ENCODE data around the gene MSH5.

DNA sequence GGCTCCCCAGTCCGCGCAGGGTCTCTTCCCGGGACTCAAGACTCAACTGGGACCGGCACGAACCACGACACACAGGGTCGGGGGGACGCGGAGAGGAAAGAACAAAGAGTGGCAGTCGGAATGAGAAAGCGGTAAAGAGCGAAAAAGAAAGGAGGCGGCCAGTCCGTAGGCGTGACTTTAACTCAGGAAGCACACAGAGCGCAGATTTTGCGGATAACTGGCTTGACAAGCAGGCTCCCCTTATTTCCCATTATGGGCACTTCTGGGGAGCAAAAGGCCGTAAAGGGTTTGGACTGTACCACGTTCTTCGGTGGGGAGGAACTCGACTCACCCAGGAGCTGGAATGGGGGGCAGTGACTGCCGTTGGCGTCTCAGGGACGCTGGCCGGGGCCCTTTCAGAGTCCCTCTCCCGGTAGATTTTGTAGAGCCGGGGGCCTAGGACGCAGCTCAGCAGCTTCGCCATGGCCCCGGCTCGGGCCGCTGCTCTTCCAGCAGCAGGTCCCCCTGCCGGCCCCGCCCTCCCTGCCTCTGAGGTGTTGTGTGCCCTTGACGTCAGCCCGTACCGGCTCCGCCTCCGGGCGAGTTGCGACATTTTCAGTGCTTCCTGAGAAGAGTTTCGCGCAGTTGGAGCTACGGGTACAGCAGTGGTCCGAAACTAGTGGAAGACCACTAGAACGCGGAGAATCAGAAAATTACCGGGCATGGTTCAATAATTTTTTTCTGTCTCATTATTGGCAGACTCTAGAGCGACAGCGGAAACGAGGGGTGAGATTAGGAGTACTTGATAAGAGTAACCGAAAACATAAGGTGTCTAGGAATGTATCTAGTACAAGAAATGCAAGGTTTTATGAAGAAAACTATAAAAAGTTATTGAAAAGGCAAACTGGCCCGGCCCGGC, 36.7 kb upstream of the MSH5 start, which contains the start of gene ABHD16A:
- TF ChIP-seq, protein P1, sequence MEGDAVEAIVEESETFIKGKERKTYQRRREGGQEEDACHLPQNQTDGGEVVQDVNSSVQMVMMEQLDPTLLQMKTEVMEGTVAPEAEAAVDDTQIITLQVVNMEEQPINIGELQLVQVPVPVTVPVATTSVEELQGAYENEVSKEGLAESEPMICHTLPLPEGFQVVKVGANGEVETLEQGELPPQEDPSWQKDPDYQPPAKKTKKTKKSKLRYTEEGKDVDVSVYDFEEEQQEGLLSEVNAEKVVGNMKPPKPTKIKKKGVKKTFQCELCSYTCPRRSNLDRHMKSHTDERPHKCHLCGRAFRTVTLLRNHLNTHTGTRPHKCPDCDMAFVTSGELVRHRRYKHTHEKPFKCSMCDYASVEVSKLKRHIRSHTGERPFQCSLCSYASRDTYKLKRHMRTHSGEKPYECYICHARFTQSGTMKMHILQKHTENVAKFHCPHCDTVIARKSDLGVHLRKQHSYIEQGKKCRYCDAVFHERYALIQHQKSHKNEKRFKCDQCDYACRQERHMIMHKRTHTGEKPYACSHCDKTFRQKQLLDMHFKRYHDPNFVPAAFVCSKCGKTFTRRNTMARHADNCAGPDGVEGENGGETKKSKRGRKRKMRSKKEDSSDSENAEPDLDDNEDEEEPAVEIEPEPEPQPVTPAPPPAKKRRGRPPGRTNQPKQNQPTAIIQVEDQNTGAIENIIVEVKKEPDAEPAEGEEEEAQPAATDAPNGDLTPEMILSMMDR (IDR thresholded peaks at IDR 0.05): no peak
- TF ChIP-seq, protein P2, sequence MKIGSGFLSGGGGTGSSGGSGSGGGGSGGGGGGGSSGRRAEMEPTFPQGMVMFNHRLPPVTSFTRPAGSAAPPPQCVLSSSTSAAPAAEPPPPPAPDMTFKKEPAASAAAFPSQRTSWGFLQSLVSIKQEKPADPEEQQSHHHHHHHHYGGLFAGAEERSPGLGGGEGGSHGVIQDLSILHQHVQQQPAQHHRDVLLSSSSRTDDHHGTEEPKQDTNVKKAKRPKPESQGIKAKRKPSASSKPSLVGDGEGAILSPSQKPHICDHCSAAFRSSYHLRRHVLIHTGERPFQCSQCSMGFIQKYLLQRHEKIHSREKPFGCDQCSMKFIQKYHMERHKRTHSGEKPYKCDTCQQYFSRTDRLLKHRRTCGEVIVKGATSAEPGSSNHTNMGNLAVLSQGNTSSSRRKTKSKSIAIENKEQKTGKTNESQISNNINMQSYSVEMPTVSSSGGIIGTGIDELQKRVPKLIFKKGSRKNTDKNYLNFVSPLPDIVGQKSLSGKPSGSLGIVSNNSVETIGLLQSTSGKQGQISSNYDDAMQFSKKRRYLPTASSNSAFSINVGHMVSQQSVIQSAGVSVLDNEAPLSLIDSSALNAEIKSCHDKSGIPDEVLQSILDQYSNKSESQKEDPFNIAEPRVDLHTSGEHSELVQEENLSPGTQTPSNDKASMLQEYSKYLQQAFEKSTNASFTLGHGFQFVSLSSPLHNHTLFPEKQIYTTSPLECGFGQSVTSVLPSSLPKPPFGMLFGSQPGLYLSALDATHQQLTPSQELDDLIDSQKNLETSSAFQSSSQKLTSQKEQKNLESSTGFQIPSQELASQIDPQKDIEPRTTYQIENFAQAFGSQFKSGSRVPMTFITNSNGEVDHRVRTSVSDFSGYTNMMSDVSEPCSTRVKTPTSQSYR (CRISPR knock-in tag; IDR thresholded peaks at IDR 0.05): no peak
- TF ChIP-seq, protein P3, sequence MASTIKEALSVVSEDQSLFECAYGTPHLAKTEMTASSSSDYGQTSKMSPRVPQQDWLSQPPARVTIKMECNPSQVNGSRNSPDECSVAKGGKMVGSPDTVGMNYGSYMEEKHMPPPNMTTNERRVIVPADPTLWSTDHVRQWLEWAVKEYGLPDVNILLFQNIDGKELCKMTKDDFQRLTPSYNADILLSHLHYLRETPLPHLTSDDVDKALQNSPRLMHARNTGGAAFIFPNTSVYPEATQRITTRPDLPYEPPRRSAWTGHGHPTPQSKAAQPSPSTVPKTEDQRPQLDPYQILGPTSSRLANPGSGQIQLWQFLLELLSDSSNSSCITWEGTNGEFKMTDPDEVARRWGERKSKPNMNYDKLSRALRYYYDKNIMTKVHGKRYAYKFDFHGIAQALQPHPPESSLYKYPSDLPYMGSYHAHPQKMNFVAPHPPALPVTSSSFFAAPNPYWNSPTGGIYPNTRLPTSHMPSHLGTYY (CRISPR knock-in tag; IDR thresholded peaks at IDR 0.05): no peak
- TF ChIP-seq HMGA2 (CRISPR knock-in tag; IDR thresholded peaks at IDR 0.05) (no peak), JUN (CRISPR knock-in tag; IDR thresholded peaks at IDR 0.05) (no peak)
- TF ChIP-seq, protein P4, sequence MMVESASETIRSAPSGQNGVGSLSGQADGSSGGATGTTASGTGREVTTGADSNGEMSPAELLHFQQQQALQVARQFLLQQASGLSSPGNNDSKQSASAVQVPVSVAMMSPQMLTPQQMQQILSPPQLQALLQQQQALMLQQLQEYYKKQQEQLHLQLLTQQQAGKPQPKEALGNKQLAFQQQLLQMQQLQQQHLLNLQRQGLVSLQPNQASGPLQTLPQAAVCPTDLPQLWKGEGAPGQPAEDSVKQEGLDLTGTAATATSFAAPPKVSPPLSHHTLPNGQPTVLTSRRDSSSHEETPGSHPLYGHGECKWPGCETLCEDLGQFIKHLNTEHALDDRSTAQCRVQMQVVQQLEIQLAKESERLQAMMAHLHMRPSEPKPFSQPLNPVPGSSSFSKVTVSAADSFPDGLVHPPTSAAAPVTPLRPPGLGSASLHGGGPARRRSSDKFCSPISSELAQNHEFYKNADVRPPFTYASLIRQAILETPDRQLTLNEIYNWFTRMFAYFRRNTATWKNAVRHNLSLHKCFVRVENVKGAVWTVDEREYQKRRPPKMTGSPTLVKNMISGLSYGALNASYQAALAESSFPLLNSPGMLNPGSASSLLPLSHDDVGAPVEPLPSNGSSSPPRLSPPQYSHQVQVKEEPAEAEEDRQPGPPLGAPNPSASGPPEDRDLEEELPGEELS (CRISPR knock-in tag; IDR thresholded peaks at IDR 0.05): no peak

Data from WTC11 (cell line).